Measurements from ENCODE around the gene DNAJC21. TPM values are rescaled to one million over a fixed set of nuclear protein-coding genes. Genes with fewer than 3 reads are reported as not detected.

Gene DNAJC21
- total RNA-seq, 1 experiment from 2014 or later = 21.8 TPM

GRCh38 chr5:34941936-34942335 is 12.6 kb downstream of the DNAJC21 start:
- Histone ChIP-seq H3F3A (ENCODE audit: low read length, unreplicated experiment) (no peaks in the 10 kb centered on the region), H3K4me1 (ENCODE audit: insufficient read depth, low read length) (no peaks in the 10 kb centered on the region), H4K20me1 (ENCODE audit: low read length) (no peaks in the 10 kb centered on the region), H3K9ac (ENCODE audit: low read length) (no peak overlapping the region), H2AFZ (ENCODE audit: low read length) (no peak overlapping the region), H3K79me2 (ENCODE audit: low read length) (no peaks in the 10 kb centered on the region), H3K27ac (ENCODE audit: low read length) (no peak overlapping the region), H3K9me2 (replicated peaks; ENCODE audit: low read length) (no peaks in the 10 kb centered on the region), H3K9me3 (ENCODE audit: low read length) (no peaks in the 10 kb centered on the region), H3K36me3 (ENCODE audit: low read depth, low read length) (peaks cover 28% of the 10 kb centered on the region), H3K4me2 (ENCODE audit: low read length) (no peak overlapping the region), H3K27me3 (ENCODE audit: low read length) (no peaks in the 10 kb centered on the region), H3K4me3 (ENCODE audit: low read length) (no peak overlapping the region)
- no peak for TF ChIP-seq CTCF (conservative IDR thresholded peaks at IDR 0.05; ENCODE audit: low read depth, low read length)
- no peak for TF ChIP-seq EZH2phosphoT487 (IDR thresholded peaks at IDR 0.05; ENCODE audit: borderline replicate concordance, low read length)
- TF ChIP-seq EZH2 (IDR thresholded peaks at IDR 0.05; ENCODE audit: low read length, unreplicated experiment) = no peak
- intact Hi-C loops (cut with micrococcal nuclease) = no loop called here
- ChIA-PET CTCF (no interaction called here), POLR2A (ENCODE audit: unreplicated experiment) (no interaction called here)
- DNase-seq (no peak), ATAC-seq (no peak)
- no TSS peak for BruUV-seq (replicated peaks)

DNA sequence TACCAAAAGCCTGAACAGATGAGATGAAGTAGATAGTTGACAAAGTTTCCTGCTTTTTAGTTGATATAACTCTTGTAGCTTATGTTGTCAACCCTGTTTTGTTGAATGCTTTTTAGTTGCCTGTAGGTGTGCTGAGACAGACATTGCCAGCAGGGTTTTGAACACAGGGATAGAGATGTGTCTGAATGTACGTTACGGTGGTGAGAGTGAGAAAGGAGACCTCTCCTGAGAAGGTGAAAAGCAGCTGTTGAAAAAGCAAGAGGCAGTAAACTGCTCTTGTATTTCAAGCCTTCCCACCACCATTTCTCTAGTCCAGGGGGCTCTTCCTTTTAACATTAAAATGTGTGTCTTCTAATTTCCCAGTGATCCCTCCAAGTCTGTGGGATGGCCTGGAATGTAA is 14.7 kb downstream of the DNAJC21 start:
- H3K27ac ChIP-seq (ENCODE audit: low read length) = no peak overlapping the region
- H4K20me1 ChIP-seq (ENCODE audit: low read length) = no peaks in the 10 kb centered on the region
- no peak for TF ChIP-seq EZH2phosphoT487 (IDR thresholded peaks at IDR 0.05; ENCODE audit: borderline replicate concordance, low read length)
- no peak for TF ChIP-seq CTCF (conservative IDR thresholded peaks at IDR 0.05; ENCODE audit: low read depth, low read length)
- TF ChIP-seq EZH2 (IDR thresholded peaks at IDR 0.05; ENCODE audit: low read length, unreplicated experiment) = no peak
- no TSS peak for BruUV-seq (replicated peaks)
- H3K9me2 ChIP-seq (replicated peaks; ENCODE audit: low read length) = no peaks in the 10 kb centered on the region
- no peak overlapping the region for H3K4me3 ChIP-seq (ENCODE audit: low read length)
- H3K9ac ChIP-seq (ENCODE audit: low read length) = no peak overlapping the region
- no peaks in the 10 kb centered on the region for H3K79me2 ChIP-seq (ENCODE audit: low read length)
- ATAC-seq = no peak
- CTCF ChIA-PET = interaction anchor here (0.6 kb wide), 1 partner anchor 1135 kb away, joined by 5 read pairs; no protein-coding TSS in a partner anchor
- DNase-seq = no peak
- intact Hi-C loops (cut with micrococcal nuclease) = no loop called here
- no peaks in the 10 kb centered on the region for H3K9me3 ChIP-seq (ENCODE audit: low read length)
- peaks cover 12% of the 10 kb centered on the region for H3K36me3 ChIP-seq (ENCODE audit: low read depth, low read length)
- no peaks in the 10 kb centered on the region for H3F3A ChIP-seq (ENCODE audit: low read length, unreplicated experiment)
- H3K4me1 ChIP-seq (ENCODE audit: insufficient read depth, low read length) = no peaks in the 10 kb centered on the region
- no peak overlapping the region for H3K4me2 ChIP-seq (ENCODE audit: low read length)
- POLR2A ChIA-PET (ENCODE audit: unreplicated experiment) = no interaction called here
- H3K27me3 ChIP-seq (ENCODE audit: low read length) = no peaks in the 10 kb centered on the region
- H2AFZ ChIP-seq (ENCODE audit: low read length) = no peak overlapping the region

- Histone ChIP-seq H4K20me1 (ENCODE audit: low read length) (no peaks in the 10 kb centered on the region), H3F3A (ENCODE audit: low read length, unreplicated experiment) (no peaks in the 10 kb centered on the region), H2AFZ (ENCODE audit: low read length) (no peak overlapping the region), H3K36me3 (ENCODE audit: low read depth, low read length) (peaks cover 15% of the 10 kb centered on the region), H3K4me1 (ENCODE audit: insufficient read depth, low read length) (no peaks in the 10 kb centered on the region), H3K9me3 (ENCODE audit: low read length) (no peaks in the 10 kb centered on the region), H3K9me2 (replicated peaks; ENCODE audit: low read length) (no peaks in the 10 kb centered on the region), H3K9ac (ENCODE audit: low read length) (no peak overlapping the region), H3K79me2 (ENCODE audit: low read length) (no peaks in the 10 kb centered on the region), H3K4me3 (ENCODE audit: low read length) (no peak overlapping the region), H3K27ac (ENCODE audit: low read length) (no peak overlapping the region), H3K4me2 (ENCODE audit: low read length) (no peak overlapping the region), H3K27me3 (ENCODE audit: low read length) (no peaks in the 10 kb centered on the region)
- ChIA-PET POLR2A (ENCODE audit: unreplicated experiment) (no interaction called here), CTCF (no interaction called here)
- intact Hi-C loops (cut with micrococcal nuclease) = no loop called here
- no TSS peak for BruUV-seq (replicated peaks)
- no peak for ATAC-seq
- TF ChIP-seq EZH2phosphoT487 (IDR thresholded peaks at IDR 0.05; ENCODE audit: borderline replicate concordance, low read length) (no peak), CTCF (conservative IDR thresholded peaks at IDR 0.05; ENCODE audit: low read depth, low read length) (no peak), EZH2 (IDR thresholded peaks at IDR 0.05; ENCODE audit: low read length, unreplicated experiment) (no peak)
- no peak for DNase-seq
These were observed 15.2 kb downstream of the DNAJC21 start for GRCh38 chr5:34944460-34945047.
